Peyer's patch (tissue), 4 donors: Measurements from ENCODE around the gene IARS2.
"Not testable (repeated sequence)": the region's sequence is repeated elsewhere in the genome, so short reads cannot be mapped to it uniquely, and the experiment has no call there.

Experiments used
- POLR2A ChIP-seq, 2 donors: fragments of 450-650 bp; IDR thresholded peaks; one replicate each; pipeline ENCODE4 v1.5.1; 2017; ENCODE audit warnings: antibody characterized with exemption in 2 of 2, mild to moderate bottlenecking in 2 of 2, moderate library complexity in 2 of 2
- TF ChIP-seq, protein P1 (sequence below), 6 experiments: fragments of 450-650 bp in 4 of 6; fragments of 200-600 bp in 2 of 6; sonication (generic) in 1 of 6; IDR thresholded peaks; one replicate each; pipeline ENCODE4 v1.5.1; 2017 to 2019; ENCODE audit warnings: antibody characterized with exemption in 6 of 6, mild to moderate bottlenecking in 3 of 6, moderate library complexity in 1 of 6

DNA sequence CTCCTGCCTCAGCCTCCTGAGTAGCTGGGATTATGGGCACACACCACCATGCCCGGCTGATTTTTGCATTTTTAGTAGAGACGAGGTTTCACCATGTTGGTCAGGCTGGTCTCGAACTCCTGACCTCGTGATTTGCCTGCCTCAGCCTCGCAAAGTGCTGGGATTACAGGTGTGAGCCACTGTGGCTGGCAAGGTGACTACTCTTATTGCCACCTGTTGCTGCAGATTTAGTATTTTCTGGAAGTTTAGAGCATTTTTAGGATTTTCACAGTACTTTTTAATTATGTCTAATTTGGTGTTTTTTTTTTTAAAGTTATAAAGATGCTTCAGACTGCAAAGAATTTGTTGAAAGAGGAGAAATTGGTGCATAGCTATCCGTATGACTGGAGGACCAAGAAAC, 16.5 kb downstream of the IARS2 start:
- TF ChIP-seq, protein P1, sequence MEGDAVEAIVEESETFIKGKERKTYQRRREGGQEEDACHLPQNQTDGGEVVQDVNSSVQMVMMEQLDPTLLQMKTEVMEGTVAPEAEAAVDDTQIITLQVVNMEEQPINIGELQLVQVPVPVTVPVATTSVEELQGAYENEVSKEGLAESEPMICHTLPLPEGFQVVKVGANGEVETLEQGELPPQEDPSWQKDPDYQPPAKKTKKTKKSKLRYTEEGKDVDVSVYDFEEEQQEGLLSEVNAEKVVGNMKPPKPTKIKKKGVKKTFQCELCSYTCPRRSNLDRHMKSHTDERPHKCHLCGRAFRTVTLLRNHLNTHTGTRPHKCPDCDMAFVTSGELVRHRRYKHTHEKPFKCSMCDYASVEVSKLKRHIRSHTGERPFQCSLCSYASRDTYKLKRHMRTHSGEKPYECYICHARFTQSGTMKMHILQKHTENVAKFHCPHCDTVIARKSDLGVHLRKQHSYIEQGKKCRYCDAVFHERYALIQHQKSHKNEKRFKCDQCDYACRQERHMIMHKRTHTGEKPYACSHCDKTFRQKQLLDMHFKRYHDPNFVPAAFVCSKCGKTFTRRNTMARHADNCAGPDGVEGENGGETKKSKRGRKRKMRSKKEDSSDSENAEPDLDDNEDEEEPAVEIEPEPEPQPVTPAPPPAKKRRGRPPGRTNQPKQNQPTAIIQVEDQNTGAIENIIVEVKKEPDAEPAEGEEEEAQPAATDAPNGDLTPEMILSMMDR (IDR thresholded peaks at IDR 0.05): not testable (repeated sequence)
- not testable (repeated sequence) for TF ChIP-seq POLR2A (IDR thresholded peaks at IDR 0.05)
